ENCODE data around the gene OTOG. TPM values are rescaled to one million over a fixed set of nuclear protein-coding genes. Genes with fewer than 3 reads are reported as not detected.
A peak's percentile ranks its signal among the peaks of the same experiment; 100 is the strongest.

The OTOG gene, protein sequence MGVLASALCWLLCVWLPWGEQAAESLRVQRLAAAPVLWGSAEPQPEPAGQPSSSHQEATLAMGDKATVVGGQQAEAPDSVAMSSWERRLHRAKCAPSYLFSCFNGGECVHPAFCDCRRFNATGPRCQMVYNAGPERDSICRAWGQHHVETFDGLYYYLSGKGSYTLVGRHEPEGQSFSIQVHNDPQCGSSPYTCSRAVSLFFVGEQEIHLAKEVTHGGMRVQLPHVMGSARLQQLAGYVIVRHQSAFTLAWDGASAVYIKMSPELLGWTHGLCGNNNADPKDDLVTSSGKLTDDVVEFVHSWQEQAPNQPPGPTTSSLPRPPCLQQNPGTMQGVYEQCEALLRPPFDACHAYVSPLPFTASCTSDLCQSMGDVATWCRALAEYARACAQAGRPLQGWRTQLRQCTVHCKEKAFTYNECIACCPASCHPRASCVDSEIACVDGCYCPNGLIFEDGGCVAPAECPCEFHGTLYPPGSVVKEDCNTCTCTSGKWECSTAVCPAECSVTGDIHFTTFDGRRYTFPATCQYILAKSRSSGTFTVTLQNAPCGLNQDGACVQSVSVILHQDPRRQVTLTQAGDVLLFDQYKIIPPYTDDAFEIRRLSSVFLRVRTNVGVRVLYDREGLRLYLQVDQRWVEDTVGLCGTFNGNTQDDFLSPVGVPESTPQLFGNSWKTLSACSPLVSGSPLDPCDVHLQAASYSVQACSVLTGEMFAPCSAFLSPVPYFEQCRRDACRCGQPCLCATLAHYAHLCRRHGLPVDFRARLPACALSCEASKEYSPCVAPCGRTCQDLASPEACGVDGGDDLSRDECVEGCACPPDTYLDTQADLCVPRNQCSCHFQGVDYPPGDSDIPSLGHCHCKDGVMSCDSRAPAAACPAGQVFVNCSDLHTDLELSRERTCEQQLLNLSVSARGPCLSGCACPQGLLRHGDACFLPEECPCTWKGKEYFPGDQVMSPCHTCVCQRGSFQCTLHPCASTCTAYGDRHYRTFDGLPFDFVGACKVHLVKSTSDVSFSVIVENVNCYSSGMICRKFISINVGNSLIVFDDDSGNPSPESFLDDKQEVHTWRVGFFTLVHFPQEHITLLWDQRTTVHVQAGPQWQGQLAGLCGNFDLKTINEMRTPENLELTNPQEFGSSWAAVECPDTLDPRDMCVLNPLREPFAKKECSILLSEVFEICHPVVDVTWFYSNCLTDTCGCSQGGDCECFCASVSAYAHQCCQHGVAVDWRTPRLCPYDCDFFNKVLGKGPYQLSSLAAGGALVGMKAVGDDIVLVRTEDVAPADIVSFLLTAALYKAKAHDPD (N-terminal part only)
- total RNA-seq (not detected), total RNA-seq (0 to 0.24 (median 0) reads per million in 172 experiments)
- not detected for polyA plus RNA-seq (2013, experiment 1 of 2)
- 0.01 TPM for polyA plus RNA-seq (2013, experiment 2 of 2)

DNA sequence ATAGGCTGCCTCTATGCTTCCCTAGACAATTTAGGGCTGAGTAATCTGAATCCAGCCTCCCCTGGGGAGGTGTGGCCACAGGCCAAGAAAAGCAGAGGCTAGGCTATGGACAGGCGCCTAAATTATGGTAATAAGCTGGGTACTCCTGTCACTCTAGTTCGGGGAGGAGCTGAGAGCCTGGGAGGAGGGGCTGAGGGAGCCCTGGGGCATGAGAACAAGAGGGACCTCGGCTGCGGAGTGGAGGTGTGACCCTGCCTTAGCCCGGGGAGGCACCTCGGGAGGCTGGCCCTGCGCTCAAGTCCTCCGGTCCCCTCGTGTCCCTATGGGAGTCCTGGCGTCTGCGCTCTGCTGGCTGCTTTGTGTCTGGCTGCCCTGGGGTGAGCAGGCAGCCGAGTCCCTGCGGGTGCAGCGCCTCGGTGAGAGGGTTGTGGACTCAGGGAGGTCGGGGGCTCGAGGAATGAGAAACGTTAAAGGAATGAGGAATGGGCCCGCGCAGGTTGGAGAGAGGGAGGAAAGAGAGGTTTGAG, at the start of gene OTOG:
Gene OTOG (plus strand): TSS at position 209 of the 527 bp plus-strand sequence. CDS start 114 bp downstream, at position 323.
- POLR2A ChIA-PET = no interaction called here
- H3K27me3 Mint-ChIP-seq = peaks cover 49% of the 10 kb centered on the region

DNA sequence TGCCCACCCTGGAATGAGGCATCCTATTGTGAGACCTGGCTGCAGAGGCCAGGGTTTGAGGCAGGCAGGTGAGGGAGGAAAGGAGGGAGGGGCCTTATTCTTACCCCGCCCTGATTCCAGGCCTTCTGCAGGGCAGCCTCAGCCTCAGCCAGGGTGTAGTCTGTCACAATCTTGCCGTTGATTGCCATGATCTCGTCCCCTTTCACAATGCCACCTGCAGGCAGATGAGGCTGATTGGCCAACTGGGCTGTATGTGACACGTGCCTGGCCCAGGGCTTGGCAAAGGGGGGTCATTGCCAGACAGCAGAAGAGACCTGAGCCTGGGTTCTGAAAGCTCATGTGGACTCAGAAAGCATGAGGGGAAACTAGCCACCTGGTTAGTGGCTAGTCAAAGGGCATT, 49.0 kb upstream of the OTOG start:
- Mint-ChIP-seq H3K36me3 (ENCODE audit: low read depth) (no peaks in the 10 kb centered on the region), H3K4me1 (ENCODE audit: low read depth) (no peaks in the 10 kb centered on the region), H3K27me3 (no peaks in the 10 kb centered on the region), H3K9me3 (no peaks in the 10 kb centered on the region), H3K4me3 (no peak overlapping the region), H3K27ac (no peak overlapping the region)
- peak in 1 of 14 experiments; percentile 4 for DNase-seq
- Histone ChIP-seq H3K4me3 (ENCODE audit: low read length) (no peak overlapping the region), H3K27me3 (ENCODE audit: control insufficient read depth in 1 of 2, insufficient read depth in 2 of 2, low read length in 2 of 2) (no peaks in the 10 kb centered on the region), H3K27ac (ENCODE audit: low read depth in 1 of 2, low read length in 2 of 2) (no peak overlapping the region), H3K4me1 (ENCODE audit: insufficient read depth, low read length) (no peaks in the 10 kb centered on the region), H3K36me3 (ENCODE audit: insufficient read depth, low read length) (no peaks in the 10 kb centered on the region), H3K9me3 (ENCODE audit: control insufficient read depth in 1 of 2, insufficient read depth in 1 of 2, low read length in 2 of 2) (no peaks in the 10 kb centered on the region)
- ATAC-seq (ENCODE audit: poor library complexity) = no peak
- CTCF ChIA-PET = interaction anchor here (0.6 kb wide), 1 partner anchor 263 kb away, joined by 4 read pairs; no protein-coding TSS in a partner anchor
- TF ChIP-seq, protein P1, sequence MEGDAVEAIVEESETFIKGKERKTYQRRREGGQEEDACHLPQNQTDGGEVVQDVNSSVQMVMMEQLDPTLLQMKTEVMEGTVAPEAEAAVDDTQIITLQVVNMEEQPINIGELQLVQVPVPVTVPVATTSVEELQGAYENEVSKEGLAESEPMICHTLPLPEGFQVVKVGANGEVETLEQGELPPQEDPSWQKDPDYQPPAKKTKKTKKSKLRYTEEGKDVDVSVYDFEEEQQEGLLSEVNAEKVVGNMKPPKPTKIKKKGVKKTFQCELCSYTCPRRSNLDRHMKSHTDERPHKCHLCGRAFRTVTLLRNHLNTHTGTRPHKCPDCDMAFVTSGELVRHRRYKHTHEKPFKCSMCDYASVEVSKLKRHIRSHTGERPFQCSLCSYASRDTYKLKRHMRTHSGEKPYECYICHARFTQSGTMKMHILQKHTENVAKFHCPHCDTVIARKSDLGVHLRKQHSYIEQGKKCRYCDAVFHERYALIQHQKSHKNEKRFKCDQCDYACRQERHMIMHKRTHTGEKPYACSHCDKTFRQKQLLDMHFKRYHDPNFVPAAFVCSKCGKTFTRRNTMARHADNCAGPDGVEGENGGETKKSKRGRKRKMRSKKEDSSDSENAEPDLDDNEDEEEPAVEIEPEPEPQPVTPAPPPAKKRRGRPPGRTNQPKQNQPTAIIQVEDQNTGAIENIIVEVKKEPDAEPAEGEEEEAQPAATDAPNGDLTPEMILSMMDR (IDR thresholded peaks at IDR 0.05) = no peak
- intact Hi-C loops (cut with DNase I, micrococcal nuclease) = no loop called here
- POLR2A ChIA-PET = no interaction called here

More for the DNA sequence above, at the start of gene OTOG:
- Histone ChIP-seq H3K4me3 (ENCODE audit: low read length) (no peak within 1 kb of the TSS), H3K9me3 (ENCODE audit: control insufficient read depth in 1 of 2, insufficient read depth in 1 of 2, low read length in 2 of 2) (no peaks in the 10 kb centered on the region), H3K4me1 (ENCODE audit: insufficient read depth, low read length) (no peaks in the 10 kb centered on the region), H3K27me3 (ENCODE audit: control insufficient read depth in 1 of 2, insufficient read depth in 2 of 2, low read length in 2 of 2) (peaks cover 15 to 31% of the 10 kb centered on the region in 2 experiments), H3K27ac (ENCODE audit: low read depth in 1 of 2, low read length in 2 of 2) (no peak within 1 kb of the TSS), H3K36me3 (ENCODE audit: insufficient read depth, low read length) (no peaks in the 10 kb centered on the region)
- no peak within 1 kb of the TSS for H3K27ac Mint-ChIP-seq
- CTCF ChIA-PET = no interaction called here
- TF ChIP-seq, protein P1 (IDR thresholded peaks at IDR 0.05) = no peak
- H3K4me1 Mint-ChIP-seq (ENCODE audit: low read depth) = no peaks in the 10 kb centered on the region
- intact Hi-C loops (cut with DNase I, micrococcal nuclease) = no loop called here
- H3K4me3 Mint-ChIP-seq = no peak within 1 kb of the TSS
- H3K36me3 Mint-ChIP-seq (ENCODE audit: low read depth) = no peaks in the 10 kb centered on the region
- ATAC-seq (ENCODE audit: poor library complexity) (no peak), DNase-seq (no peak)
- H3K9me3 Mint-ChIP-seq = no peaks in the 10 kb centered on the region

DNA sequence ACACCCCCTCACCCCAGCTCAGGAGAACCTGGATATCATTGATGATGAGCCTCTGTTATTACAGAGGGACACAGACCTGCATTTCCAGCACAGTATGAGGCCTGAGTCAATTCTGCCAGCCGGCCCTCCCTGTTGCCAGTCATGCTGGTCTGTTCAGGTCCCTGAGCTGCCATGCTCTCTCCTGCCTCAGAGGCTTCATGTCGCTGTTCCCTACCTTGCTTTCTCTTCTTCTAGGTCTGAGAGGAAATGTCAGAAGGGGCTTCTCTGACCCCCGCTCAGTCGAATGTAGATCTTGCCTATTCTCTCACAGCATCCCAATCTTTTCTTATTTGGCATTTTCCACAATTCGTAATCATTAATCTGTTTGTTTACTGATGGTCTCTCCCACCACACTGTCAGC, 48.6 kb upstream of the OTOG start:
- Histone ChIP-seq H3K4me3 (ENCODE audit: low read length) (no peak overlapping the region), H3K27me3 (ENCODE audit: control insufficient read depth in 1 of 2, insufficient read depth in 2 of 2, low read length in 2 of 2) (no peaks in the 10 kb centered on the region), H3K4me1 (ENCODE audit: insufficient read depth, low read length) (no peaks in the 10 kb centered on the region), H3K27ac (ENCODE audit: low read depth in 1 of 2, low read length in 2 of 2) (no peak overlapping the region), H3K9me3 (ENCODE audit: control insufficient read depth in 1 of 2, insufficient read depth in 1 of 2, low read length in 2 of 2) (no peaks in the 10 kb centered on the region), H3K36me3 (ENCODE audit: insufficient read depth, low read length) (no peaks in the 10 kb centered on the region)
- ChIA-PET CTCF (interaction anchor here (0.6 kb wide), 1 partner anchor 264 kb away, joined by 4 read pairs; no protein-coding TSS in a partner anchor), POLR2A (no interaction called here)
- DNase-seq (no peak), ATAC-seq (ENCODE audit: poor library complexity) (no peak)
- Mint-ChIP-seq H3K9me3 (no peaks in the 10 kb centered on the region), H3K27me3 (no peaks in the 10 kb centered on the region), H3K4me1 (ENCODE audit: low read depth) (no peaks in the 10 kb centered on the region), H3K4me3 (no peak overlapping the region), H3K27ac (no peak overlapping the region), H3K36me3 (ENCODE audit: low read depth) (no peaks in the 10 kb centered on the region)
- TF ChIP-seq, protein P1 (IDR thresholded peaks at IDR 0.05) = no peak
- intact Hi-C loops (cut with DNase I, micrococcal nuclease) = no loop called here
